ENCODE data around the gene LDB2.
"Not testable (repeated sequence)": the region's sequence is repeated elsewhere in the genome, so short reads cannot be mapped to it uniquely, and the experiment has no call there.

LDB2 gene

GRCh38 chr4:16672421-16672820 lies 226.0 kb downstream of the LDB2 start:
- no peak for DNase-seq

- no peak for DNase-seq
Measured at GRCh38 chr4:16671741-16672140, 226.7 kb downstream of the LDB2 start.

GRCh38 chr4:16670727-16671126 lies 227.7 kb downstream of the LDB2 start:
- DNase-seq = no peak

- DNase-seq = no peak
Measured at GRCh38 chr4:16669036-16669435, 229.4 kb downstream of the LDB2 start.

- no peak for DNase-seq
Measured at GRCh38 chr4:16668488-16668887, 230.0 kb downstream of the LDB2 start.

- no peak for DNase-seq
Measured at GRCh38 chr4:16667464-16667863, 231.0 kb downstream of the LDB2 start.

- no peak for DNase-seq
Measured at GRCh38 chr4:16665942-16666551, 232.4 kb downstream of the LDB2 start.

- DNase-seq = no peak
Measured at GRCh38 chr4:16663732-16664131, 234.7 kb downstream of the LDB2 start.

GRCh38 chr4:16663307-16663706 lies 235.1 kb downstream of the LDB2 start:
- no peak for DNase-seq

- DNase-seq = no peak
Measured at GRCh38 chr4:16661813-16662212, 236.6 kb downstream of the LDB2 start.

- DNase-seq = no peak
Measured at GRCh38 chr4:16660656-16661055, 237.8 kb downstream of the LDB2 start.

GRCh38 chr4:16659694-16660093 lies 238.8 kb downstream of the LDB2 start:
- DNase-seq = no peak

GRCh38 chr4:16659079-16659478 lies 239.4 kb downstream of the LDB2 start:
- no peak for DNase-seq

- no peak for DNase-seq
Measured at GRCh38 chr4:16658183-16658582, 240.3 kb downstream of the LDB2 start.

GRCh38 chr4:16655111-16655510 lies 243.3 kb downstream of the LDB2 start:
- no peak for DNase-seq

- no peak for DNase-seq
Measured at GRCh38 chr4:16652732-16653305, 245.6 kb downstream of the LDB2 start.

GRCh38 chr4:16646459-16646858 lies 252.0 kb downstream of the LDB2 start:
- DNase-seq = no peak

GRCh38 chr4:16643893-16644292 lies 254.6 kb downstream of the LDB2 start:
- no peak for DNase-seq

GRCh38 chr4:16642897-16643296 lies 255.5 kb downstream of the LDB2 start:
- no peak for DNase-seq

GRCh38 chr4:16641971-16642370 lies 256.5 kb downstream of the LDB2 start:
- no peak for DNase-seq

- DNase-seq = no peak
Measured at GRCh38 chr4:16636912-16637630, 261.4 kb downstream of the LDB2 start.

- no peak for DNase-seq
Measured at GRCh38 chr4:16636304-16636703, 262.1 kb downstream of the LDB2 start.

GRCh38 chr4:16629274-16629673 lies 269.2 kb downstream of the LDB2 start:
- DNase-seq = not testable (repeated sequence)

- DNase-seq = not testable (repeated sequence)
Measured at GRCh38 chr4:16628835-16629234, 269.6 kb downstream of the LDB2 start.
